Measurements from ENCODE around the gene MYOF. TPM values are rescaled to one million over a fixed set of nuclear protein-coding genes. Genes with fewer than 3 reads are reported as not detected.
"Not testable (repeated sequence)": the region's sequence is repeated elsewhere in the genome, so short reads cannot be mapped to it uniquely, and the experiment has no call there.

MYOF gene
- polyA plus RNA-seq, 3 donors: 22.6 to 30.3 (median 29.4) TPM

GRCh38 chr10:93440591-93441091 is 41.5 kb downstream of the MYOF start:
- no peak for DNase-seq (ENCODE audit: extremely low read depth in 1 of 11, low read depth in 9 of 11, low spot score in 4 of 11)

- peak in 2 of 11 donors; percentile 70 to 71 for DNase-seq (ENCODE audit: extremely low read depth in 1 of 11, low read depth in 9 of 11, low spot score in 4 of 11)
Observed at GRCh38 chr10:93438613-93439253, 43.4 kb downstream of the MYOF start.

DNA sequence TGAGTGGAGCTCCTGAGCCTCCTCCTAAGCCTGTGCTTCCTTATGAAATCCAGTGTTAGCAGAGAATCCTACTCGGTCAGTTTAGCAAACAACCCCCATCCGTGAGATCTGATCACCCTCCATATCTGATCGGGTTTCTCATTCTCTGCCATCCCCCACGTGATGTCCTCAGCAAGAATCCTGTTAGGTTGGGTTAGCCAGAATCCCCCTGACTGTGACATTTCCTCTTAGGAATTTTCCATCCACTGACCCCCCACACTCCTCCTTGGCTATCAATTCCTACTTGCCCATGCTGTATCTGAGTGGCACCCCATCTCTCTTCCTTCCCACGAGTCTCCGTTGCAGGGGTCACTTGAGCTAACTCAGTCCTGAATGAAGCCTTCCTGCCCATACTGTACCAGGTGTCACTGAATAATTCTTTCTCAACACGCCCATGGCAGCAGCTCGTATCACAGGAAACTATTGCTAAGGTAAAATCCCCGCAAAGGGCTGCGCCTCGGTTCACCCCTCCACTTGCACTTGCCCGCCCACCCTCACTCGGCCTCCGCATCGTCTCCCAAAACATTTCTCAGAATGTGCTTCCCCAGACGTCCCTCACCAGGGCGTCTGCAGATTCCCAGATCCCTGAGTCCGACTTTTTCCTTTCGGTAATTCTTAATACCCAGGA is 44.1 kb downstream of the MYOF start:
- no peak for DNase-seq (ENCODE audit: extremely low read depth in 1 of 11, low read depth in 9 of 11, low spot score in 4 of 11)

- peak in 8 of 11 donors; percentile 73 to 94 (median 83) for DNase-seq (ENCODE audit: extremely low read depth in 1 of 11, low read depth in 9 of 11, low spot score in 4 of 11)
Observed at GRCh38 chr10:93437086-93437945, 44.8 kb downstream of the MYOF start.

DNA sequence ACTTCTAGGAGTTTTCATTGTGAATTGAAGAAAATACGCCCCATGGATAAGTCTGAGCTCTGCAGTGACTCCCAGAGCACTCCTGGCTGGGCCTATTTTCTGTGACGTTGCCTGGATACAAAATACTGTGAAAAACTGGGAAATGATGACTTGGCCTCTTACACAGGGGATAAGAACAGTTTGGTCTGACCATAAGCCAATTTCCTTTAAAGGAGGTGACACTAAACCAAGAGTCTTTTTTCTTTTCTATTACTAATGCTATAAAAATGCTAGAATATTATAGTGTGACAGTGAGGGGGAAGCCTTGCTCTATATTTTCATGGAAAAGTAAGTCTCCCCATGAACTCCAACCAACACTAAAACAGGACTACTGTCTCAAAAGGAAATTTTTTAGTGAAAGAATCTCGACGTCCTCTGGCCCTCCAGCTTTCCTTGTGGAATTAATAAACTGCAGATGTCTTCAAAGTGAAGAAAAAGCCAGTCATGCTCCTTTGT is 45.5 kb downstream of the MYOF start:
- DNase-seq (ENCODE audit: extremely low read depth in 1 of 11, low read depth in 9 of 11, low spot score in 4 of 11): peak in 5 of 11 donors; percentile 59 to 76 (median 70)

DNA sequence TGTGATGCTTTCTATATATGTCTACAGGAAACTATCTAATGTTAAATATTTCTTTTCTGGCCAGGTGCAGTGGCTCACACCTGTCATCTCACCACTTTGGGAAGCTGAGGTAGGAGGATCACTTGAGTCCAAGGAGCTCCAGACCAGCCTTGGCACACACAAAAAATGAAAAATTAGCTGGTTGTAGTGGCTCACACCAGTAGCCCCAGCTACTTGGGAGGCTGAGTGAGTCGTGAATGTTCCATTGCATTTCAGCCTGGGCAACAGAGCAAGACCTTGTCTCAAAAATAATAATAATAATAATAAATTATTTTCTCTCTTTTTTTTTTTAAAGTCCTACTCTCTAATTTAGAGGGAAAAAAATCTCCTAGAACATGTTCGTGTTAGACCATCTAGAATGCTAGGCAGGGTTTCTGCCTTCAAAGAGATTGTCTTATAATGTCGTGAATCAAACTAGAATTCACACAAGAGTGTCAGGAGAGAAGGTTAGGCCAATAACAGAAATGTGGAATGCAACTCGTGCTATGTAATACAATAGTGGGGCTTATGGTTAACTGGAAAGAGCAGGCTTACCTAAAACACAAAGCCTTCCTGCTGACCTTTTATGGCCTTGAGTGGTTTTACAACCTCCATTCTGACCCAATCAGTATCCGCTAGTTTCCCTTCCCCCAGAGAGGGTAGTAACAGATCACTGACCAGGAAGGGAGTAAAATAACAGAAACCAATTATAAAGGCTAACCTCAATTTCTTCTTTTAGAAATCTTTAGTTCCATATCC is 46.3 kb downstream of the MYOF start:
- DNase-seq (ENCODE audit: extremely low read depth in 1 of 11, low read depth in 9 of 11, low spot score in 4 of 11): no peak

DNA sequence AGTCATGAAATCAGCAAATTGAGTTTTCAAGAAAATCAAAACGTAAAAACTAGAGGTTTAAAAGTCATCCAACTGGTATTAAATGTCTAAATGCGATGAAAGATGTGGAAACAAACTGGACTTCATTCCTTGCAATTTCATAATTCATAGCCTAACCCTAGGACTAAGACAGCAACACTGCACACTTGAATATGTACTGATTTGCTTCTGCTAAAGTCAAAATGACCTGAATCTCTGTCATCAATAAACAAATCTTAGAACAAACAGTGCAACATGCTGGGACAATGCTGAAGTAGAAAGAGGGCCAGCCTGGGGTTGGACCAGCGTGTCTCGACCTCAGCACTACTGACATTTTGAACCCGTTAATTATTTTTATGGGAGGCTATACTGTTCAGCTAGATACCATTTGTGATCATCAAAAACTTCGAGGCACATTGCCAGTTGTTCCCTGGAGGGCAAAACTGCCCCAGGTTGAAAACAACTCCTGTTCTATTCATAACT is 47.1 kb downstream of the MYOF start:
- no peak for DNase-seq (ENCODE audit: extremely low read depth in 1 of 11, low read depth in 9 of 11, low spot score in 4 of 11)

GRCh38 chr10:93431361-93431760 is 50.8 kb downstream of the MYOF start:
- no peak for DNase-seq (ENCODE audit: extremely low read depth in 1 of 11, low read depth in 9 of 11, low spot score in 4 of 11)

GRCh38 chr10:93425861-93426260 is 56.3 kb downstream of the MYOF start:
- no peak for DNase-seq (ENCODE audit: extremely low read depth in 1 of 11, low read depth in 9 of 11, low spot score in 4 of 11)

- DNase-seq (ENCODE audit: extremely low read depth in 1 of 11, low read depth in 9 of 11, low spot score in 4 of 11): no peak
Observed at GRCh38 chr10:93422118-93422517, 60.0 kb downstream of the MYOF start.

DNA sequence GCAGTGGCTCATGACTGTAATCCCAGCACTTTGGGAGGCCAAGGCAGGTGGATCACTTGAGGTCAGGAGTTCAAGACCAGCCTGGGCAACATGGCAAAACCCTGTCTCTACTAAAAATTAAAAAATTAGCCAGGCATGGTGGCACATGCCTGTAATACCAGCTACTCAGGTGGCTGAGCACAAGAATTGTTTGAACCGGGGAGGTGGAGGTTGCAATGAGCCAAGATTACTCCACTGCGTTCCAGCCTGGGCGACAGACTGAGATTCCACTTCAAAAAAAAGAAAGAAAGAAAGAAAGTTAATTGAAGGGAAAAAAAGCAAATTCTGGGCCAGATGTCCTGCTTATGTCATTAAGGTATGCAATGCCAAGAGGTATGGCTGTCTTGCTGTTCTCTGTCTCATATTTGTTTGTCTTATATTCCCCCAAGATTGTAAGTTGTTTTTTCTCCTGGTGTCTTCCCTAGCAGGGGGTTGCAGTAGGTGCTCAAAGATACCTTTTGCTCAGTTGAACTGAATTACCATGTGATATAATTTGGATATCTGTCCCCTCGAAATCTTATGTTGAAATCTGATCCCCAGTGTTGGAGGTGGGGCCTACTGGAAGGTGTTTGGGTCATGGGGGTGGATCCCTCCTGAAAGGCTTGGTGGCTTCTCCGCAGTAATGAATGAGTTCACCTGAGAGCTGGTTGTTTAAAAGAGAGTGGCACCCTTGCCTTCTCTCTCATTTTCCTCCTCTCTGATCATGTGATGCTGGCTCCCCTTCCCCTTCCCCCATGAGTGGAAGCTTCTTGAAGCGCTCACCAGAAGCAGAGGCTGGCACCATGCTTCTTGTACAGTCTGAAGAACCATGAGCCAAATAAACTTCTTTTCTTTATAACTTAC is 60.9 kb downstream of the MYOF start:
- no peak for DNase-seq (ENCODE audit: extremely low read depth in 1 of 11, low read depth in 9 of 11, low spot score in 4 of 11)

DNA sequence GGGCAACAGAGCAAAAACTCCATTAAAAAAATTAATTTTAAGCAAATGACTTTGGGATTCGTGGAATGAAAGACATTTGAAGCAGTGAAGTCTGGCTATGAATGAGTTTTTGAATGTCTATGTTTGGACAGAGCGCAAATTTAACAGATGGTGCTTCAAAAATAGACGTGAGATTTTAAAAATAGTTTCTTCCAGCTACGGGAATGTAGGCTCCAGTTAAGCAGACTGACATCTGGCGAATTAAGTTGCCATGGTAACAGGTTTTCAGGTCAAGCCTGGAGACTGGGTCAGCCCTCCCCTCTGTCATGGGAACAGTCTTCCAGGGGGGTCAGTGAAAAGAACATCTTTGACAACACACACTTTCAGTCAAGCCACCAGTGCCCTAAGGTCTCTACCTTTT is 62.0 kb downstream of the MYOF start:
- peak in 3 of 11 donors; percentile 38 to 56 (median 46) for DNase-seq (ENCODE audit: extremely low read depth in 1 of 11, low read depth in 9 of 11, low spot score in 4 of 11)

DNA sequence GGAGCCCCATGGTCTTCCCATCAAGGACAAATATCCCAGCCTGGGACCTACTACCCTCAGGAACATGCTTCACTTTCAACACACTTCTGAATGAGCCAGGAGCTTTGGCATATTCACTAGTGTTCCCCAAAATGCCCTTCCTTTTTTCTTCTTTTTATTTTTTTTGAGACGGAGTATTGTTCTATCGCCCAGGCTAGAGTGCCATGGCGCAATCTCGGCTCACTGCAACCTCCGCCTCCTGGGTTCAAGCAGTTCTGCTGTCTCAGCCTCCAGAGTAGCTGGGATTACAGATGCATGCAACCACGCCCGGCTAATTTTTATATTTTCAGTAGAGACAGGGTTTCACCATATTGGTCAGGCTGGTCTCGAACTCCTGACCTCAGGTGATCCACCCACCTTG is 63.1 kb downstream of the MYOF start:
- not testable (repeated sequence) for DNase-seq (ENCODE audit: extremely low read depth in 1 of 11, low read depth in 9 of 11, low spot score in 4 of 11)

DNA sequence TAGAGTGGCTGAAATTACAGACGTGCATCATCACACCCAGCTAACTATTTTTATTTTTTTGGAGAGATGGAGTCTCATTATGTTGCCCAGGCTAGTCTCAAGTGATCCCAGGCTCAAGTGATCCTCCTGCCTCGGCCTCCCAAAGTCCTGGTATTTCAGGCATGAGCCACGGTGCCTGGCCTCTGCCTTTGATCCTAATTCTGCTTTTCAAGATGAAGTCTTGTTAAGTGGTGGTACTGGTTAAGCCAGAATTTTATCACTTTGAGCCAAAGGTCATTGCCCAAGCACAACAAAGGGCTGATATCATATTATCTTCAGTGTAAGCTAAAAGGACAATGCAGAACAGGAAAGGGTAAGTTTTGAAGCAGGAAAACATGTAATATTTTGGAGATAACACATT is 64.2 kb downstream of the MYOF start:
- no peak for DNase-seq (ENCODE audit: extremely low read depth in 1 of 11, low read depth in 9 of 11, low spot score in 4 of 11)

DNA sequence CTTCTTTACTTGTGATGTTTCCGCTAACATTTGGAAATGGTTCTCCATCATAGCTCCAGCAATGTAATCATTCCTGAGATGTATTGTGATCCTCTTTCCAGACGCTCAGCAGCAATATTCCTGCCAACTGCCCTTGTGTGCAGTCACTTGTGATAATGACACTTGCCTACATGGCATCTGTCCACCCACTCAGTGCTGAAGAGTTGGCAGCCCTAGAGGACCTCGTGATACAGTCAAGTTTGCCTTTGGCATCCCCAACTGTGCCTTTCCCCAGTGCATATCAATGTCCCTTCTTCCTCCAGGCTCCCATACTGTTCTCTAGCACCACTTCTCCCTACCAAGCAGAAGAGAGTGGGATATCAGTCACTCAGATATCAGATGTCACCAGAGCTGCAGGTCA is 64.9 kb downstream of the MYOF start:
- DNase-seq (ENCODE audit: extremely low read depth in 1 of 11, low read depth in 9 of 11, low spot score in 4 of 11): no peak

GRCh38 chr10:93416824-93417223 is 65.3 kb downstream of the MYOF start:
- no peak for DNase-seq (ENCODE audit: extremely low read depth in 1 of 11, low read depth in 9 of 11, low spot score in 4 of 11)

DNA sequence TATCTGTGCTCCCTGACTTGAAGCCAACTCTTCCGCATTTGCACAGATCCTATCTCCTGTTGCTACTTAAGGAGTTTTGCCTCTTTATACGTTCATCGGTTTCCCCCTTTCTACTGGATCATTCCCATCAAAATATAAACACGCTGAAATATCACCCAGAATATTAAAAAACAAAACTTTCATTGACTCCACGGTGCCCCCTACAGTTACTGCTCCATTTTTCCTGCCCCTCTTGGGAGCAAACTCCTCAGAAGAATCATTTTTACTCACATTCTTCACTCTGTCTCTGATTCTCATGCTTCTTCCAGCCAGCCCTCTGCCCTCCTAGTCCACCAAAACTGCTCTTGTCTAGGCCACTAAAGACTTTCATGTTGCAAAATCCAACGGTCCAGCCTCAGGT is 66.4 kb downstream of the MYOF start:
- DNase-seq (ENCODE audit: extremely low read depth in 1 of 11, low read depth in 9 of 11, low spot score in 4 of 11): no peak

DNA sequence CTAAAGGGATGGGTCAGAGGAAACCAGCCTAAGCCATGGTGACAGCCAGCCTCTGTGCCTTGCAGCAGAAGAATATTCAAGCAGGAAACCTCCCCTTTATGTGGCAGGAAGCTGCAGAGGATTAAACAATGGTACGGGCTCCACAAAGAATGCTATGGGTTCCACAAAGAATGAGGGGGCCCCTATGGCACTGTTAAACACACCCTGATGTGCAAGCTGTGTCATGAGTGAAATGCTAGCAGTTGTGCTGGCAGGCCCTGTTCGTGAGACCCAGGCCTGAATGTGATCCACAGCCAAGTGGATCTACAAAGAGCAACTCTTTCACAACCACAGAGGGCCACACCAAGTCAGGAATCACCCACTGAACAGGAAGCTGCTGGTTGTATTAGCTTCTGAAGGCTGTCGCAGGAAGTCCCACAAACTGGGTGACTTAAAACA is 68.9 kb downstream of the MYOF start:
- DNase-seq (ENCODE audit: extremely low read depth in 1 of 11, low read depth in 9 of 11, low spot score in 4 of 11): no peak

All from renal cortex interstitium (tissue), 11 donors.